Smooth muscle cell (in vitro differentiated cells): ENCODE data around the gene PGLYRP3. TPM values are rescaled to one million over a fixed set of nuclear protein-coding genes. Genes with fewer than 3 reads are reported as not detected.

Experiments
- DNase-seq: peaks from one replicate; lab custom pipeline; 2025; ENCODE audit not compliant: unreplicated experiment; lab: John Stamatoyannopoulos, UW
- H2AFZ ChIP-seq: fragments of 200-600 bp; sonication (generic); 2 replicates; pipeline ENCODE4 v1.6.0; 2016; ENCODE audit warnings: antibody characterized with exemption, low read depth, mild to moderate bottlenecking
- H3F3A ChIP-seq: fragments of 200-600 bp; sonication (generic); 2 replicates; pipeline ENCODE4 v1.6.0; 2017; ENCODE audit warnings: antibody characterized with exemption, low read depth
- H3K27ac ChIP-seq: fragments of 200-600 bp; sonication (generic); 2 replicates; pipeline ENCODE4 v1.5.1; 2016; ENCODE audit warnings: low read depth, mild to moderate bottlenecking
- H3K27me3 ChIP-seq: fragments of 200-600 bp; sonication (generic); 2 replicates; pipeline ENCODE4 v1.6.1; 2016; ENCODE audit warnings: low read depth, mild to moderate bottlenecking
- H3K36me3 ChIP-seq: fragments of 200-600 bp; sonication (generic); 2 replicates; pipeline ENCODE4 v1.5.1; 2016; ENCODE audit warnings: low read depth
- H3K4me1 ChIP-seq: fragments of 200-600 bp; sonication (generic); 2 replicates; pipeline ENCODE4 v1.5.1; 2016; ENCODE audit warnings: low read depth
- H3K4me2 ChIP-seq: fragments of 200-600 bp; sonication (generic); 2 replicates; pipeline ENCODE4 v1.6.0; 2016; ENCODE audit warnings: mild to moderate bottlenecking
- H3K4me3 ChIP-seq: fragments of 200-600 bp; sonication (generic); 2 replicates; pipeline ENCODE4 v1.5.1; 2016; ENCODE audit warnings: mild to moderate bottlenecking
- H3K79me2 ChIP-seq: fragments of 200-600 bp; sonication (generic); 2 replicates; pipeline ENCODE4 v1.6.0; 2016; ENCODE audit warnings: low read depth, mild to moderate bottlenecking
- H3K9ac ChIP-seq: fragments of 200-600 bp; sonication (generic); 2 replicates; pipeline ENCODE4 v1.6.0; 2016; ENCODE audit warnings: low read depth
- H3K9me3 ChIP-seq: fragments of 200-600 bp; sonication (generic); replicated peaks from 2 replicates; pipeline ENCODE4 v1.5.1; 2016; ENCODE audit warnings: low read depth
- H4K20me1 ChIP-seq: fragments of 200-600 bp; sonication (generic); 2 replicates; pipeline ENCODE4 v1.6.0; 2016; ENCODE audit warnings: low read depth
- CTCF ChIP-seq: fragments of 200-600 bp; sonication (generic); IDR thresholded peaks from 2 replicates; pipeline ENCODE4 v1.5.1; 2017; ENCODE audit warnings: borderline replicate concordance, mild to moderate bottlenecking, antibody characterized with exemption; ENCODE audit not compliant: insufficient read depth, poor library complexity, severe bottlenecking
- WGBS: methylation state at CpG from one replicate; pipeline ENCODE4 v1.1.7; 2016; ENCODE audit warnings: low lambda C conversion rate; 5-methylcytosine and 5-hydroxymethylcytosine counted together
- polyA plus RNA-seq: library from polyadenylated mRNA; unstranded; fragments of >200 nt; fragmentation: Nextera tagmentation; extraction: Ambion mirVana; gene quantifications from 2 replicates; pipeline ENCODE4 v1.2.1, GENCODE V29; 2016
- total RNA-seq: library from RNA; depleted of rRNA; stranded (reverse); fragments of >200 nt; gene quantifications from 2 replicates; pipeline ENCODE4 v1.2.3, GENCODE V29; 2014

The PGLYRP3 gene
- total and polyA plus RNA-seq, 2 experiments from 2014 or later = 0.31 TPM; not detected in 1

GRCh38 chr1:153308540-153308939, 4.2 kb downstream of the PGLYRP3 start:
- H3K9me3 ChIP-seq = no peaks in the 10 kb centered on the region
- H3K79me2 ChIP-seq = no peaks in the 10 kb centered on the region
- no peaks in the 10 kb centered on the region for H4K20me1 ChIP-seq
- H3K27me3 ChIP-seq = no peaks in the 10 kb centered on the region
- H3F3A ChIP-seq = no peaks in the 10 kb centered on the region
- H3K9ac ChIP-seq = no peak overlapping the region
- no peak for TF ChIP-seq CTCF
- 89% methylated on average over 1 of the region's 2 CpGs for WGBS
- no peak overlapping the region for H3K4me3 ChIP-seq
- H3K4me1 ChIP-seq = no peaks in the 10 kb centered on the region
- no peak overlapping the region for H3K4me2 ChIP-seq
- H3K36me3 ChIP-seq = no peaks in the 10 kb centered on the region
- H2AFZ ChIP-seq = no peak overlapping the region
- no peak overlapping the region for H3K27ac ChIP-seq
- no peak for DNase-seq

- Histone ChIP-seq H3K27ac (no peak overlapping the region), H3K9ac (no peak overlapping the region), H3K4me2 (no peak overlapping the region), H2AFZ (no peak overlapping the region), H3K9me3 (no peaks in the 10 kb centered on the region), H3F3A (no peaks in the 10 kb centered on the region), H4K20me1 (no peaks in the 10 kb centered on the region), H3K27me3 (no peaks in the 10 kb centered on the region), H3K4me1 (no peaks in the 10 kb centered on the region), H3K36me3 (no peaks in the 10 kb centered on the region), H3K4me3 (no peak overlapping the region), H3K79me2 (no peaks in the 10 kb centered on the region)
- WGBS = 85% methylated on average over 10 of the region's 10 CpGs
- TF ChIP-seq CTCF = no peak
- DNase-seq = no peak
Observed at GRCh38 chr1:153307221-153307600, 5.5 kb downstream of the PGLYRP3 start.

GRCh38 chr1:153306303-153307220, 6.2 kb downstream of the PGLYRP3 start:
- no peak overlapping the region for H3K27ac ChIP-seq
- H4K20me1 ChIP-seq = no peaks in the 10 kb centered on the region
- no peaks in the 10 kb centered on the region for H3K36me3 ChIP-seq
- no peaks in the 10 kb centered on the region for H3K4me1 ChIP-seq
- H3K9me3 ChIP-seq = no peaks in the 10 kb centered on the region
- TF ChIP-seq CTCF = no peak
- no peak overlapping the region for H3K4me2 ChIP-seq
- H3F3A ChIP-seq = no peaks in the 10 kb centered on the region
- DNase-seq = no peak
- no peak overlapping the region for H3K9ac ChIP-seq
- 85% methylated on average over 22 of the region's 22 CpGs for WGBS
- H3K79me2 ChIP-seq = no peaks in the 10 kb centered on the region
- no peak overlapping the region for H2AFZ ChIP-seq
- no peaks in the 10 kb centered on the region for H3K27me3 ChIP-seq
- no peak overlapping the region for H3K4me3 ChIP-seq

GRCh38 chr1:153305682-153306081, 7.1 kb downstream of the PGLYRP3 start:
- DNase-seq = no peak
- no peak for TF ChIP-seq CTCF
- Histone ChIP-seq H3K79me2 (no peaks in the 10 kb centered on the region), H2AFZ (no peak overlapping the region), H3K27me3 (no peaks in the 10 kb centered on the region), H3K4me1 (no peaks in the 10 kb centered on the region), H3K27ac (no peak overlapping the region), H3K9me3 (no peaks in the 10 kb centered on the region), H3K9ac (no peak overlapping the region), H3F3A (no peaks in the 10 kb centered on the region), H3K4me3 (no peak overlapping the region), H3K4me2 (no peak overlapping the region), H4K20me1 (no peaks in the 10 kb centered on the region), H3K36me3 (no peaks in the 10 kb centered on the region)
- 80% methylated on average over 6 of the region's 6 CpGs for WGBS
